ENCODE data around the gene USP12.

The USP12 gene

DNA sequence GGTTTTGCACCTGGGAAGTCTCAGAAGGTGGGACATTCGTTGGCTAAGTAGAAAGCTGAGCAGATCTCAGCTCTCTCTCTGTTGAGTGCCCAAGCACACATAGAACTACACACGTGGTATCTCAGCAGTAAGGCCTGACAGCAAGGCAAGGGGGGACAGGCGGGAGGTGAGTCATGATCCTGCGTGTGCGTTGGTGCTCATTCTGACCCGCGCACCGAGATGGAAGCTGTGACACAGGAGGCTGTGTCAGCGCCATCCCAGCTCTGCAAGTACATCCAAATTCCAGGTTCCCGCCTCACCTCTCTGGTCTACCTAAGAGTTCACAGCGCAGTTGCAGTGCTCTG lies 135.7 kb downstream of the USP12 start:
- DNase-seq (ENCODE audit: low read depth) = no peak

DNA sequence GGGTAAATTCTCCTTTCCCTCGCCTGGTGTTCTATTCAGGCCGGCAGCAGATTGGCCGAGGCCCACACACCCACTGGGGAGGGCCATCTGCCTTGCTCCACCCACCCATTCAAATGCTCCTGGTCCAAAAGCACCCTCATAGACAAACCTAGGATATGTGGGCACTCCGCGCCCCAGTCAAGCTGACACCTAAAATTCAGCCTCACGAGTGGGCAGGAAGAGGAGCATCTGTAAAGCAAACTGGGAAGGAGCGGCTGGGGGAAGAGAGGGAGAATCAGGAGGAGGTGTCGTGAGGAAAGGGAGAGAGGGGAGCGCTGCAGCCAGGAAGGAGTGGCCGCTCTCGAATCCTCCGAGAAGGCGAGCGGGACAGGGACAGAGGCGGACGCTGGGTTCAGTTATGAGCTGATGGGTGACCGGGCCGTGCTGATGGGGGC lies 136.9 kb downstream of the USP12 start:
- no peak for DNase-seq (ENCODE audit: low read depth)

DNA sequence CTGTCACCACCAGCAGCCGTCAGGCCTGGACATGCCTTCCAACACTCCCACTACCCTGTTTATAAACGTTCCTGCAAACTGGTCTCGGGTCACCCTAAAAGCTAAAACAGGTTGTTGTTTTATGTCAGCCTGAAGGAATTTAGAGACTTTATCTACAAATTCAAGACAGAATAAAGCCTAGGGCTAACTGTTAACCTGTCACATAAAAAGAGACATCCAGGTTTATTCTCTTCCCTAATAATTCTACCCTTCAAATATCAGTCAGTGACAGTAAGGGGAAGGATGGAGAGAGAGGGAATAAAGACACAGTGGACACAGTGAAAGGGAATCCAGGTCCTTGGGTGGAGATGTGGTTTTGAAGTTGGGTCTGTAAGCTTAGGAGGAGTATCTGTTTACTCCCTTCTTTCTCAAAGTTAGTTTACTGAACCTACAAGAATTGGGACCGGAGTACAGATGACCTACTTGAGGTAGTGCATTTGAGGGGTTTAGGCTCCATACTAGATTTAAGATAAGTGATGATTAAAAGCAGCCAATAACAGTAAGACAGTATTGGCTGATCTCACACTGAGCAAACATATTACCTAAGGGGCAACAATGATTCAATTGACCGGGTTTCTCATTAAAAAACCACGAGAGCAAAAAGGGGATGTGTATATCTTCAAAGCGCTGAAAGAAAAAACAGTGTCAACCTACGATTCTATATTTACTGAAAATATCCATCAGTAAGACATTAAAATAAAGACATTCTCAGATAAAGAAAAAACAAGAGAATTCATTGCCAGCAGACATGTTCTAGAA lies 142.7 kb downstream of the USP12 start:
- no peak for DNase-seq (ENCODE audit: low read depth)

DNA sequence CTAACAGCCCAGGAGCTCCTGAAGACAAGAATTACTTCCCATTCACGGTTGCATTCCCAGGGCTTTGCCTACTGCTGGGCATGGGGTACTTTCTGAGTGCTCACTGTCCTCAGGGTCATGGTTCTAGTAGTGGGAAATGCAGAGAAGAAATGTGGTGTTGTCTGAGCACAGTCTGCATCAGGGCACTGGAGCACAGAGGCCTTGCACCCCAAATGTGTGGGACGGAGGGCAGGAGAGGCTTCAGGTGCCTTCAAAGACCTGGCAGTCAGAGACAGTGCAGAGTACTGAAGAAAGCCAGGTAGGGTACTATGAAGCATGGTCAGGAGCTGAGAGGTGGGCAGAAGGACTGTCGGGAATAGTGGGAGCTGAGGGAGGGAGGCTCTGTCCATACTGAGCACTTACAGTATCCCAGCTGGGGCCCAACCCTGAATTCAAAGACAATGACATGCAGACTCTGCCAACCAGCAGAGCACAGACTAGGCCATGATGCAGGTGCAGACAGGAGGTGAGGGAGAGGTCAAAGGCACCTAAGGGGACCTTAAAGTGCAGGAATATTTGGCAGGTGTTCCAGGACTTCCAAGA lies 144.4 kb downstream of the USP12 start:
- DNase-seq (ENCODE audit: low read depth) = no peak

DNA sequence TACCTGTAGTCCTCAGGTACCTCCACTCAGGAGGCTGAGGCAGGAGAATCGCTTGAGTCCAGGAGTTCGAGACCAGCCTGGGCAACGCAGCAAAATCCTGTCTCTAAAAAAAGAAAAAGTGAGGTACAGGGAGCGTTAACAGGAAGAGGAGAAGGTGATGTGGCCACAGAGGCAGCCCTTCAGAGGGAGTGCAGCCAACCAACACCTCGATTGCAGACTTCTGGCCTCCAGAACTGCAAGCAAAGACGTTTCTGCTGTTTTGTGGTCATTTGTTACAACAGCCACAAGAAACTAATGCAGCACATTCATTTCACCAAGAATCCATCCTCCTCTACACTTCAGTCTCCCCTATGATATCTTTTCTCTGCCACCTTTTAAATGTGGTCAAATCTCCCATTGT lies 145.2 kb downstream of the USP12 start:
- DNase-seq (ENCODE audit: low read depth) = no peak

DNA sequence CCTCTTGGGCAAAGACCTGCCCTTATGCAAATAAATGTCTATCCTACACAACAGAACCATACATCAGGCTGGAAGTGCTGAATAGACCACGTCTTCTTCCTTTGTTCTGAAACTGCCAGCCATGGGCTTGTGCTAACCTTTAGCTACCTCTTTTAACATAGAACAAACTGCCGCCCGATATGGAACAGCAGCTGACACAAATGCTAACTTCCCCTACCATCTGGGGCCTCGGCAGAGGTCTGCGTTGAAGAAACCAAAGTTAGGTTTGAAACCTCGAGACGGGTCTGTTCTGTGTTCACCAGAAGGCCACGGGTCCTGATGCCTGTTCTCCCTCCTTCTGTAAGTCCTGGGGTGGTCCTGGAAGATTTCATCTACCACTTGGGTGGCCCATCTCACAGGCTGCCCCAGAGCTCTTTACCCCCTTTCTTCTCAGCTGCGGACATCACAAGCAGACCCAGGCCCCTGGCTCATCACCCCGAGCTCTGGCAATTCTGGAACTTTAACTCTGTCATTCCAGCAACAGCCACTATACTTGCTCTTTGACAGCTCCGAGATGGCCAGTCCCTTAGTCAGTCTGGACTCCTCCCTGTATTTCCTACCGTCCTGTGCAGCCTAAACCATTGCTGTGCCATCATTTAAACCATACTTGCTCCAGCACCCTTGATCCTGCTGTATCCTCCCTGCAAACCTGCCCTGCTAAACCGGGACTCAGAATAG lies 146.7 kb downstream of the USP12 start:
- no peak for DNase-seq (ENCODE audit: low read depth)

DNA sequence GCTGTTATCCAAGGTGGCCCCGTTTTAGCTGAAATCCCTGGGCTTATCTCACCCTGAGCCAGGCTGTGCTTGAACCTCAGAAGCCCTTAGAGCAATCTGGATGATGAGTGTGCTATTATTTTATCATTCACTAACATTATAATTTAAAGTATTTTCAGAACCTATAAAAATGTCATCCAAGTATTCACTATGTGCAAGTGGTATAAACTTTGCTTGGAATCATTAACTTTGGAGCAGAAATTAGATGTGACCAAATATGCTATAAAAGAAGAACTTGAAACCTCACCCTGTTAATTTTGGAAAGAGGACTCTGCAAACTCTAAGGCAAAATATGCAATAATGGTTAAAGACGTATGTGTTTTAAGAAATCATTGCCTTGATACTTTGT lies 147.5 kb downstream of the USP12 start:
- no peak for DNase-seq (ENCODE audit: low read depth)

DNA sequence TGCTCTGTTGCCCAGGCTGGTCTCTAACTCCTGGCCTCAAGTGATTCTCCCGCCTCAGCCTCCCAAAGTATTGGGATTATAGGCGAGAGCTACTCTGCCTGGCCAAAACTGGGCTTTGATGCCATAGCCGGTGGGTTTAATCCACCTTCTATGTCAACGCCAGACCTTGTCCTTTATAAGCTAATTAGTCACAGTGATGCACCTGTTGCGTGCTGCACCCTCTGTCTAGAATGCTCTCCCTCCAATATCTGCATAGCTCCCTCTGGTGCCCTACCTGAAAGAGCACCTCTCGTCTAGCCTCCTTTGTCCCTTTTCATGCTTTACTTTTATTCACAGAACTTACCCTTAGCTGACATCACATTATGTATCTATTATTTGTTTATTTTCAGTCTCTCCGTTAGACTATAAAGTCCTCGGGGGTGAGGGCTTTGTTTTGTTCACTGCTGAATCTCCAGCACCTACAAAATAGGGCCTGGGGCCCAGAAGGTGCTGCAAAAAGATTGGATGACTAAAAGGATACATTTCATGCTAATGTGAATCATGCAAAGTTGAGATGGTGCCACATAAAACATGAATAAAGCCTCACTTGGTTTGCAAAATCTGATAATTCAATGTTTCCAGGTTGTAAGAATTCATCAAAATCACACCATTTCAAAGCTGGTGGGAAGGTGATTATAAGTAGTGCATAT lies 148.1 kb downstream of the USP12 start:
- DNase-seq (ENCODE audit: low read depth) = no peak

DNA sequence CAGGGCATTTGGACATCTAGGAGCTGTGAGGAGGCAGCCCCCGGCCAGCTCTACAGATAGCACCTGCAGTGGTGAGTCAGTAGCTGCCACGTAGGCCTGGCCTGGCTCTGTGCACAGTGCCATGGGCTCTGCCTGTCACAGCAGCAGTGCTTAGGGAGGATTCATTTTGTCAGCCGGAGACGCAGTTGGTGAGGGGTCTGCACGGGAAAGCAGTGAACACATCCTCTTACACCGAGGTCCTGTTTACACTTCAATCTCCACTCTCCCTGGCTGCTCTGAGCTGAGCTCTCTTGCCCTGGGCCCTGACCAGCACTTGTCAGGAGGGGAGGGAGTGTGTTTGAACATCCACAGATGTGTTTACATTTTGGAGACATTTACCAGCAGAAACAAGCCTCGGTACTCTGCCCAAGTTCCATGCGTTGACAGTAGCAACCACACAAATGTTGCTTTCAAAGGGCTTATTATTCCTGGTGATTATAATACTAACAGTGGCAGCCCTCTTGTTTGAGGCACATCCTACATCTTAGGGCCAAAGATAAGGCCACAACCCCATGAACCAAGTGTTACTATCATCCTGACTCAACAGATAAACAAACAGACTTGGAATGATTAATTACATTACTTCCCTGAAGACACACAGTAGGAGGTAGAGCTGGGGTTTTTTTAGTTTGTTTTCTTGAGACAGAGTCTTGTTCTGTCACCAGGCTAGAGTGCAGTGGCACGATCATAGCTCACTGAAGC lies 148.9 kb downstream of the USP12 start:
- no peak for DNase-seq (ENCODE audit: low read depth)

DNA sequence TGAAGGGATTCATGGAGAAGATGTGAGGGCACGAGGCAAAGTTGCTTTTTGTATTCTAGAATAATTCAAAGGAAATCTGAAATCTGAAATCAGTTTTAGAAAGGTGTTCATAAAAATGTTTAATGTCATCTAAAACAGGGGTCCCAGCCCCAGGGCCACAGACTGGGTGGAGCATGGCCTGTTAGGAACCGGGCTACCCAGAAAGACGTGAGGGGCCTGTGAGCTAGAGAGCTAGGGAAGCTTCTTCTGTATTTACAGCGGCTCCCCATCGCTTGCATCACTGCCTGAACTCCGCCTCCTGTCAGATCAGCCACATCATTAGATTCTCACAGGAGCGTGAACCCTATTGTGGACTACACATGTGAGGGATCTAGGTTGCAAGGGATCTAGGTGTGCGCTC lies 151.2 kb downstream of the USP12 start:
- no peak for DNase-seq (ENCODE audit: low read depth)

DNA sequence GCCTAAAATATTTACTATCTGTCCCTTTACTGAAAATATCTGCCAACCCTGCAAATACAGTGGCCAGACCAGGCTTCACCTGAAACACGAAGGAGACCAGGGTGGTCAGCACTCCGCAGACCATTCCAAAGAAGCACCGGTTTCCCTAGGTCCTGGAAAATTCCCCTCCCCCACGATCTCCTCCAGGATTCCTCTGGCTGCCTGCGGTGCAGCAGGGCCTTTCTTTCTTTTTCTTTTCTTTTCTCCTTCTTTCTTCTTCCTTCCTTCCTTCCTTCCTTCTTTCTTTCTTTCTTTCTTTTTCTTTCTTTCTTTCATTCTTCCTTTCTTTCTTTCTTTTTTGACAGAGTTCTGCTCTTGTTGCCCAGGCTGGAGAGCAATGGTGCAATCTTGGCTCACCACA lies 152.7 kb downstream of the USP12 start:
- no peak for DNase-seq (ENCODE audit: low read depth)

DNA sequence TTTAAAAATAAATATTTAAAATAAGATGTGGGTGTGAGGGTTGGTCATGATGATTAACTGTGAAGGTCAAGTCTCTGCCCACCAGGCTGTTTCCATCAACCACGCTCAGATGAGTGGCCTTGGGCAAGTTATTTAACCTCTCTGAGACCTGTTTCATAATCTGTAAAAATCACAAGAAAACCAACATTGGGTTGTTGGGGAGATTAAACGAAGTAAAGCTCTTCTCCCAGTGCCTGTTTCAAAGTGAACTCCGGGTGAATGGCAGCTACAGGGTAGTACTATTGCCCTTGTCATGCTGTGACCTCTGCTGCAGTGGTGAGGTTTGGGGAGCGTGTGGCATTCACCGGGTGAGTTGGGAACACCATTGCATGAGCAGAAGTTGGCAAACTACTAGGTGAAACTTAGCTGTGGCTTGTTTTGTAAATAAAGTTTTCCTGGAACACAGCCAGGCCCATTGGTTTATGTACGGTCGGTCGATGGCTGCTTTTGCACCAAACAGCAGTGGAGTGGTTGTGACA lies 153.2 kb downstream of the USP12 start:
- DNase-seq (ENCODE audit: low read depth) = no peak

DNA sequence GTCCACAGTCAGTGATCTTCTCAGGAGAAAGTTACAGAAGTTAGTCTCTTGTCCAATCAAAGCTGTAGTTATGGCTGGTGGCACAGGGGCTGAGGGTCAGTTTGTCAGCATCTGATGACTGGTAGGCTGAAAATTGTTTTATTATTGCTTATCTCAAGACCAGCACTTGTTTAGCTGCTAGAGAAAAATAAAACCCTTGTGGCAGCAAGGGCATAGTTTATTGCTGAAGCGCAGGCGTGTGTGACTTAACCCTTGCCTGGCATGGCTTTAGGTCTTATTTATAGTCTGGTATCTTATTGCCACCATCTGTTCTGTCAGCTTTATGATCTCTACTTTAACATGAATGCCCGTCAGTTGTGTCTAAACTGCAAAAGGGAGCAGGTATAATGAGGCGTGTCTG lies 154.7 kb downstream of the USP12 start:
- DNase-seq (ENCODE audit: low read depth) = no peak
